ENCODE results near the gene PSMD9. TPM values are rescaled to one million over a fixed set of nuclear protein-coding genes. Genes with fewer than 3 reads are reported as not detected.

Gene PSMD9
- total RNA-seq, 1 experiment from 2014 or later, result 39.9 TPM

- Histone ChIP-seq H4K20me1 (ENCODE audit: control insufficient read depth, insufficient read depth, insufficient read length) (no peaks in the 10 kb centered on the region), H2BK5ac (ENCODE audit: insufficient read length, low read length) (no peak overlapping the region), H2AK5ac (ENCODE audit: insufficient read length, low read length) (no peak overlapping the region), H3K27me3 (ENCODE audit: insufficient read depth, low read length) (no peaks in the 10 kb centered on the region), H4K91ac (ENCODE audit: insufficient read length, low read depth, low read length) (no peak overlapping the region), H3K9ac (ENCODE audit: extremely low read depth, insufficient read length, low read length) (no peak overlapping the region), H3K14ac (ENCODE audit: insufficient read depth, low read length) (no peak overlapping the region), H2AFZ (ENCODE audit: low read length) (no peak overlapping the region), H2BK12ac (ENCODE audit: insufficient read length, low read depth, low read length) (no peak overlapping the region), H4K8ac (replicated peaks; ENCODE audit: insufficient read length, low read depth, low read length) (no peak overlapping the region), H3K56ac (ENCODE audit: insufficient read length, low read depth, low read length) (no peak overlapping the region), H3K79me1 (ENCODE audit: insufficient read depth, low read depth, low read length, poor library complexity, severe bottlenecking) (no peaks in the 10 kb centered on the region), H2BK20ac (ENCODE audit: low read depth, low read length, poor library complexity, severe bottlenecking) (no peak overlapping the region), H2BK120ac (ENCODE audit: low read depth, low read length, poor library complexity, severe bottlenecking) (no peak overlapping the region), H4K5ac (ENCODE audit: insufficient read length, low read depth, low read length) (no peak overlapping the region), H3K4ac (ENCODE audit: low read depth, low read length) (no peak overlapping the region), H3K18ac (ENCODE audit: insufficient read length, low read depth, low read length) (no peak overlapping the region), H3K4me2 (ENCODE audit: insufficient read depth, insufficient read length, low read length) (no peak overlapping the region), H3K9me3 (ENCODE audit: control insufficient read depth, low read depth, low read length) (no peaks in the 10 kb centered on the region), H3K23me2 (ENCODE audit: insufficient read length, low read depth, low read length, poor library complexity, severe bottlenecking) (no peaks in the 10 kb centered on the region), H3K79me2 (ENCODE audit: insufficient read depth, low read length) (no peaks in the 10 kb centered on the region), H3K4me1 (ENCODE audit: insufficient read depth, low read length) (peaks cover 3% of the 10 kb centered on the region; the same call in 1 of the 2 replicates), H2BK15ac (ENCODE audit: low read depth, low read length) (no peak overlapping the region), H3T11ph (ENCODE audit: low read length) (no peak overlapping the region), H3K23ac (ENCODE audit: insufficient read length, low read depth, low read length) (no peak overlapping the region), H3K27ac (ENCODE audit: insufficient read length, low read depth, low read length) (no peak overlapping the region)
- peaks cover 26 to 27% of the 10 kb centered on the region in 2 experiments for H3K4me1 Mint-ChIP-seq
- no peaks in the 10 kb centered on the region for H3K9me3 Mint-ChIP-seq
- peak overlapping the region in 2 of 3 experiments; percentile 54 to 70; a peak in 3 of 7 replicates for H3K27ac Mint-ChIP-seq
- H3K36me3 Mint-ChIP-seq (ENCODE audit: insufficient read depth in 1 of 3, low read depth in 3 of 3), result no peaks in the 10 kb centered on the region
- no CpG with 5 or more reads among the region's 21 CpGs for WGBS (ENCODE audit: extremely low coverage, insufficient read length, low lambda C conversion rate)
- no peak for DNase-seq
- H3K27me3 Mint-ChIP-seq (ENCODE audit: low read depth), result no peaks in the 10 kb centered on the region; the same call in 1 of the 2 replicates
- TF ChIP-seq CTCF (conservative IDR thresholded peaks at IDR 0.05), result no peak
- H3K4me3 Mint-ChIP-seq, result no peak overlapping the region
These were observed 70.1 kb downstream of the PSMD9 start for GRCh38 chr12:121958541-121959240.

Measured in H9 (cell line).